HG03095 (cell line): ENCODE measurements around the gene LAGE3.

Source experiments
- ATAC-seq: cut with Tn5 transposase; IDR thresholded peaks from one replicate; pipeline ENCODE4 v1.9.1; 2021; ENCODE audit warnings: moderate library complexity; ENCODE audit not compliant: unreplicated experiment

The LAGE3 gene

DNA sequence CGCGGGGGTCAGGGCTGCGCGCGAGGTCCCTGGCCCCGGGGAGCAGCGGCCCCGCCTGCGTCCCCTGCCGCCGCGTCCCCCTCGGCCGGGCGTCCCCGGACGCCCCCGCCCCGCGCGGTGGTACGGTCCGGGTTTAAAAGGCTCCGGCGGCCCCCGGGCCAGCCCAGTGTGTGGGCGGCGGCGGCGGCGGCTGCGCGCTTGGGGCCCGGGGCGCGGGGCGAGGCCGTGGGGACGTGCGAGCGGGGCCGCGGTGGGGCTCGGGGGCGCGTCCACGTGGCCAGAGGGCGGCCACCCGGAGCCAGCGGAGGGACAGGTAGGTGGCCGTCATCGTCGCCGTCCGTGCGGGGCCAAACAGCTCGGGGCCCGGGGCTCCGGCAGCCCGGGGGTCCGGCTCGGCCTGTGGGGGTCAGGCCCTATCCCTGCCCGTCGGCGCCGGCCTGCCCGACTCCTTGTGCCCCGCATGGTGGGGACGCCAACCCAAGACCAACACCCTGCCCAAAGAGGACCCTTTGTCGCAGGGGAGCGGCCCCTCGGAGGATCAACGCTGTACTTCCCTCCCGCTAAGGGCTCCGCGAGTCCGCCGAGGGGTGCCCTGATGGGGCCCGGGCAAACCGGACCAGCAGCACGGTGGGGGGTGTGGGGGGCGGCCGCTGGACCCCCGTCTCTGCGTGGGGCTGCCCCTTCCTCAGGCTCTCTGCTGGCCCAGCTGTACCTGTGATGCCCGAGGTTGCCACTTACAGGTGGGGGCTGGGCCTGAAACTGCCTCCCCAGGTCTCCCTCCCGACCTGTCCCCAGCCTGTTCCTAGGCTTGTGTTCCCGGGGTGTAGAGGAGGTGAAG lies 20.7 kb downstream of the LAGE3 start, which contains the start of gene PLXNA3:
PLXNA3 (plus strand) TSS at position 166 of the 838 bp plus-strand sequence. CDS start 1,903 bp downstream, outside the sequence.
- ATAC-seq = no peak

DNA sequence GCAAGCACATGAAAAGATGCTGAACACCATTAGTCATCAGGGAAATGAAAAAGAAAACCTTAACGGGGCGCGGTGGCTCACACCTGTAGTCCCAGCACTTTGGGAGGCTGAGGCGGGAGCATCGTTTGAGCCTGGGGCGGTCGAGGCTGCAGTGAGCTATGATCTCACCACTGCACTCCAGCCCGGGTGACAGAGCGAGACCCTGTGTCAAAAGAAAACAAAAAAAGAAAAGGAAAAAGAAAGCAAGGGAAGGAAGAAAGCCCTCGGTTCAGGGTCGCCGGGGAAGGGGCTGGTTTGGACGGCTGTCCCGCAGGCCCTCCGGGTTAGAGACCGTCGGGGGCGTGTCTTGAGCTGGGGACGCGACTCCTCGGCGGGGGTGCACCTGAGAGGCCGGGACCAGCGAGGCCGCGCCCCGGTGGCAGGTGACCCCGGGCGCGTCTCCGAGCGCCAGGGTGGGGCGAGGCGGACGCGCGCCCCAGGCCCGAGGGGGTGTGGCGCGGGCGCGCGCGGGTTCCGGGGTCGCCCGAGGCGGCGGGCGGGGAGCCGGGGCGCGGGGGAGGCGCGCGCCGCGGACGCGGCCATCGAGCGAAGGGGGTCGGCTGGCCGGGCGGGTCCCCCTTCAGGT lies 21.5 kb downstream of the LAGE3 start:
- no peak for ATAC-seq

DNA sequence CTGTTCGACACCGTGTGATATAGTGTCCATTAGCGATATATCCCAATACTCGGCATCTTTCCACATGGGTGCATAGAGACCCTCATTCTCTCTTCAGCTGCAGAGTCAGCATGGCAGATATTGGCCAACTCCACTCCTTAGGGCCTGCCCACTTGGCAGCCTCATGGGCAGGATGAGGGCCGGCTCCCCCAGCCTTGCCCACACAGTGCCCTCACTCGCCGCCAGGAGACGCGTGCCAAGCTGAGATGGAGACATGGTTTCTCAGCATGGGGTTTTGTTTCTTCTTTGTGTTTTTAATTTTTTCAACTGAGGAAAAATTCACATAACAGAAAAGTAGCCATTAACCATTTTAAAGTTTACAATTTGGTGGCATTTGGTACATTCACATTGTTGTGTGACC lies 26.3 kb downstream of the LAGE3 start:
- ATAC-seq = no peak

DNA sequence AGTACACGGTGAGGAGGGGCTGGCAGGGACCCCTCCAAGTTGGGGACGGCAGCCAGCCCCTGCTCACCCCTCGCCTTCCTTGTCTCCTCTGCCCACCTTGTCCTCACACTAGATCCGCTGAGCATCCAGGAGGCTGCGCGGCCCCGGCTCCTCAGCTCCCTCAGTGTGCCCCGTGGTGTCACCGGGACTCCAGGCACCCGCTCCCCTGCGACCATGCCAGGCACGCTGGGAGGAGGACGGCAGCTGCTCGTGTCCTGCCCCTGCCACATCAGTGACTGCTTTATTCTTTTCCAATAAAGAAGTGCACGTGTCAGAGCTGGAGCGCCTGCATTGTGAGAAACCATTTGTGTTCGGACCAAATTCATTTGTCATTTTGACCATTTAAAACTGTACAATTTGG lies 28.8 kb downstream of the LAGE3 start:
- no peak for ATAC-seq

DNA sequence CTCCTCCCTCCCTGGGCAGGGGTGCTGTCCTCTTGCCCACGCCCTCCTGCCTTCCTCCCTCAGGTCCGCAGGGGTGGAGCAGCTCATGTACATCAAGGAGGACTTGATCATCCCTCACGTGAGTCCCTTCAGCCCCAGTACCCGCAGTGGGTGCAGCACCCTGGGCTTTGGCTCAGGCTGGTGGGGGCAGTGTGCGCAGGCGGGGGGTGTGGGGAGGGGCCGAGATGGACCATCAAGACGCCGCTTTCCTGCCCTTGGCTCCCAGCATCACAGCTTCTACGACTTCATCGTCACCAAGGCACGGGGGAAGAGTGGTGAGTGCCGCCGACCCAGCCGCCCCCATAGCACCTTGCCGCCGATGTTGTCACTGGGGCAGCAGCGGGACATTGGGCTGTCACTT lies 29.5 kb downstream of the LAGE3 start:
- ATAC-seq = no peak

DNA sequence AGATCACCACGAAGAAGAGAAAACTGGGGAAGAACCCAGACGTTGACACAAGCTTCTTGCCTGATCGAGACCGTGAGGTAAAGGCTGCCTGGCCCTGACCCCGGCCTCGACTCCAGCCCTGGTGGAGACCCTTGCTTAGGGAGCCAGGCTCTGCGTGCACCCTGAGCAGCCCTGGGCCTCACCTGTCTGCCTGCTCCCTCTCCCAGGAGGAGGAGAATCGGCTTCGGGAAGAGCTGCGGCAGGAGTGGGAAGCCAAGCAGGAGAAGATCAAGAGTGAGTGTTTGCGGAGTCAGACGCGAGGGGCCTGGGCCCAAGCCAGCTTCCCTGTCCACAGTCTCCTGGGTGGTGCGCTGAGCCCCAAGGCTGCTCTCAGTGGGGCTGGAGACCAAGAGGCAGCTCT lies 30.6 kb downstream of the LAGE3 start:
- no peak for ATAC-seq

DNA sequence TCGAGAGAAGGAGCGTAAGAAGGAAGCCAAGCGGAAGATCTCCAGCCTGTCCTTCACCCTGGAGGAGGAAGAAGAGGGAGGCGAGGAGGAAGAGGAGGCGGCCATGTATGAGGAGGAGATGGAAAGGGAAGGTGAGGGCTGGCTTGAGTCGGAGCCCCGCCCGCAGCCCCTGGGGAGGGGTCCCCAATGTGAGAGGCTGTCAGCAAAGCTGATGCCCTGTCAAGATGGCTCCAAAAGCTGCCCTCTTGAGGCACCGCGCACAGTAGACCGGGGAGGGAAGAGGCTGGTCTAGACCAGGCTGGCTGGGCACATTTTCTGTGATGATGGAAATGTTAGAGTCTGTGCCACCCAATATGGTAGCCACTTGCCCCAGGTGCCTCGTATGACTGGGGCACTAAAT lies 32.7 kb downstream of the LAGE3 start:
- no peak for ATAC-seq

DNA sequence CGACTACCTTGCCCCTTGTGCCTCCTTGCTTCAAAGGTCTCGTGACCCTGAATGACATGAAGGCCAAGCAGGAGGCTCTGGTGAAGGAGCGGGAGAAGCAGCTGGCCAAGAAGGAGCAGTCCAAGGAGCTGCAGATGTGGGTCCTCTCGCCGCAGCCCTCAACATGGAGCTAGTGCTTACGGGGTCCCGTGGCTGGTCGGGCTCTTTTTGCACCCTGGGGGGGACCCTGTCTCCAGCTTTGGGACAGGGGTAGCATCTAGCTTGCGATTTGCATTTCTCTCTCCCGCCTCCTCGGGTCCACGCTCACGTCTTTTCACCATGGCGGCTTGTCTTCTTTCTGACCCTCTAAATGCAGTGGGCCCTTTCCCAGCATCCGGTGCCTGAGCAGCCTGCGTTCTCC lies 33.3 kb downstream of the LAGE3 start:
- no peak for ATAC-seq

DNA sequence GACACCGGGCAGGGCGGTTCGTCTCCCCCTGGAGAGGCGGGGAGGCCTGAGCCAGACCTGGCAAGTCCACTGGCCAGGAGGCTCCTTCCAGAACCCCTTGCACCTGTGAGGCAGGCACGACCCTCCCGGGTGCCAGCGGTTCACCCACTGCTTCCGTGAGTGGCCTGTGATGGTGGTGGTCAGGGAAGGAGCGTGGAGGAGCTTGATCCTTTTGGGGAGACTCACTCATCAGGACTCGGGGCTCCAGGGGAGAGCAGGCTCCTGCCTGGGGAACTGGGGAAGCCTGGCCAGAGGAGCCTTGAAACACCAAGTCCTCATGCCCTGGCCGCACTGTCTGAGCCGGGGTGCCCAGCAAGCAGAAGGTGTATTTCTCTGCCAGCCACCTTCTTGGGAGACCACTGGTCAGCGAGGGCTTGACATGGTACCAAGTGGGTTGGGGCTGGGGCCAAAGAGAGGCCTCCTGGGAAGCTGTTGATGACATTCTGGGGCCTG lies 34.3 kb downstream of the LAGE3 start:
- ATAC-seq = no peak

DNA sequence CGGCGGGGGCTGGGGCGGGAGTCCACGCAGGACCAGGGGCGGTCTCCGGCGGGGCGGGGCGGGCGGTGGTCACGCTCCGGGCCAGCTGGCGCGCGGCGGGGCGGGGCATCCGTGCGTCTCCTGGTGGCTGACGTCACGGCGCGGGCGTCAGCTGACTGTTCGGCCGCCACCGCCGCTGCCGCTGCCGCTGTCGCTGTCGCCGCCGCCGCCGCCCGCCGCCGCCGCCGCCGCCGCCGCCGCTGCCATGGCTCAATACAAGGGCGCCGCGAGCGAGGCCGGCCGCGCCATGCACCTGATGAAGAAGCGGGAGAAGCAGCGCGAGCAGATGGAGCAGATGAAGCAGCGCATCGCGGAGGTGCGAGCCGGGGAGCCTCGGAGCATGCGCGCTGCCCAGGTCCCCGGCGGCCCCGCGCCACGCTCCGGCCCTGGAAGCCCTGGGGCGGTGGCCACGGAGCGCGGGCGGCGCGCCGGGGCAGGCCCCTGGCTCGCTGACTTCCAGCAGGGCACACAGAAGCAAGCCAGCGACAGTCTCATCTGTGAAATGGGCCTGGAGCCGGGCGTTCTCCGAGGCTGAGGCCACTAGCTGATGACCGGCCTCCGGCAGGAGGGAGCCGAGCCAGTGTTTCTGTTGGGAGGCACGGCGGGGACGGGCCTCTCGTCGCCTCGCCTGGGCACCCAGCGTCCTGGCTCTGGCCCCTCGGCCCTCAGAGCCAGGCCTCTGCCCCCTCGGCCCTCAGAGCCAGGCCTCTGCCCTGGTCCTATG lies 34.9 kb downstream of the LAGE3 start, which contains the start of gene FAM50A:
FAM50A (plus strand) TSS at position 150 of the 763 bp plus-strand sequence; CDS start at position 245, 95 bp downstream.
- peak; percentile 49 for ATAC-seq

DNA sequence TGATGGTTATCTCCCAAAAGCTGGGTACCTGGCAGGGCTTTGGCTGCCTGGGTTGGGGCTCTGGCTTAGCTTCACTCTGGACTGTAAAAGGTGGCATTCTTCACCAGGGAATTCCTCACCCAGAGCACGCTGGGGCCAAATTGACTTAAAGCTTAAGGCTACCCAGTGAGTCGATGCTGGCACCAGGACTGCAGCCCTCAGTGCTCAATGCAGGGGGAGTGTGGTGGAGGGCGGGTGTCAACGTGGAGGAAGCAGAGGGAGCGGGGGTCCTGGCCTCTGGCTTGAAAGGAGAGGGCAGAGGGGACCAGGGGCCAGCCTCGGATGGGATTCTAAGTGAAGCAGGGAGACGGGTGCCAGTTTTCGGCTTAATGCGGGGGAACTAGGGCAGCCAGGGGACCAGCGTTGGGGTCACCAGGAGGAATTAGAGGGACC lies 35.6 kb downstream of the LAGE3 start:
- ATAC-seq = no peak

DNA sequence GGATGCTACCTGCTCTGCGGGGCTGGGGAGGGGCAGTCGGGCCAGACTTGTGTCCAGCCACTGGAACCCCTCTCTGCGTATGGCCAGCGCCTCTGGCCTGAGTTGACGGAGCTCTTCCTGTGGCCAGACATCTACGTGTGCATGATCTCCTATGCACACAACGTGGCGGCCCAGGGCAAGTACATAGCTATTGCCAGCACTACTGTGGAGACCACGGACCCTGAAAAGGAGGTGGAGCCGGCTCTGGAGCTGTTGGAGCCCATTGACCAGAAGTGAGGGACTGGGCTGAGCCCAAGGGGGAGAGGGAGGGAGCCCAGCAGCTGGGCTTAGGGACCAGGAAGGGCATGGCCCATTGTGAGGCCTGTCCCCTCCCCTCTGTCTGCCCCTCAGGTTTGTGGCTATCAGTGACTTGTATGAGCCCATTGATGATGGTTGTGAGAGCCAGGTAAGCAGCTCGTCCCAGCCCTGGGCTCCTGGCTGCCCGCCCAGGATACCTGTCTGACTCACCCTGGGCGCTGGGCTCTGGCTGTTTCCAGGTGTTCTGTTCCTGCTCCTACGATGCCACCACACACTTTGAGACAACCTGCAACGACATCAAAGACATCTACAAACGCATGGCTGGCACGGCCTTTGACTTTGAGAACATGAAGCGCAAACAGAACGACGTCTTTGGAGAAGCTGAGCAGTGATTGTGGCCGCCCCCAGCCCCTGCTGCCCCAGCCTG lies 36.9 kb downstream of the LAGE3 start:
- no peak for ATAC-seq

DNA sequence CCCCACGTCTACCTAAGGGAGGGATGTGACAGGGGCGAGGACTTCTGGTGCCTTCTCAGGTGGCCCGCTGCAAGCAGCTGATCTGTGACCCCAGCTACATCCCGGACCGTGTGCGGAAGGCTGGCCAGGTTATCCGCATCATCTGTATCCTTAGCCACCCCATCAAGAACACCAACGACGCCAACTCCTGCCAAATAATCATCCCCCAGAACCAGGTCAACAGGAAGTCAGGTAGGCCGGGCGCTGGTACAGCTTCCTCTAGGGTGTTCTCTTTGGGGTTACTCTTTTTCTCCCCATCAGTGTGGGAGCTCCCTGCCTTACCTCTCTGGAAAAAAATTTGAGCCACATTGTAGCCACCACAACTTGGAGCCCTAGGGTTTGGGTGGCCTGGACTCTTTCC lies 37.5 kb downstream of the LAGE3 start:
- ATAC-seq = no peak

DNA sequence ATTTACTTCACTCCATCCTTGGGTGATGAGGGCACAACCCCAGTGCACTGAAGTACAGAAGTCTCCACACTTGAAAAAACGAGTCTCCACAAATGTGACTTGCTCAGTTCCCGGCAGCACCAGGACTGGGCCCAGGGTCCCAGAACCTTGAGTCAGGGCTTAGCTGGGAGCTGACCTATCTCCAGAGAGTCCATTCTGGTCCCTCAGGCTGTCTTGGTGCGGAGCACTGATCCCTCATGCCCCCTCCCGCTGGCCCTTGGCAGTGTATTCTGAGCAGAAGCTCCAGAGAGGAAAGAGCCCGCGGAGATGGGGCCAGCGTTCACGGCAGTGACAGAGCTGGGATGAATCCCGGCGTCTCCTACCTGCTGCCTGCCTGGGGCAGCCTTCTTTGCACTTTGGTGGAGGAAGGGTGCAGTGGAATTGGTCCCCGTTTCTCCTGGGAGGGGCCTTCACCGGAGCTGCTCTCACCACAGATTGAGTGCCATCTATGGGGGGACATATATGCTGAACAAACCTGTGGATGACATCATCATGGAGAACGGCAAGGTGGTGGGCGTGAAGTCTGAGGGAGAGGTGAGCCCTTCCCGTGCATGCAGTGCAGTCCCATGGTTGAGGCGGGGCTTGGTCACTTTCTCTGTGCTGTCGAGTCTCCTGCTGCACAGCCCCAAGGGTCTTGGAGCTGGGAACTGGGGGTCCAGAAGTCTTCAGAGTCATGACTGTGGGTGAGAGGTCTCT lies 38.3 kb downstream of the LAGE3 start:
- no peak for ATAC-seq

DNA sequence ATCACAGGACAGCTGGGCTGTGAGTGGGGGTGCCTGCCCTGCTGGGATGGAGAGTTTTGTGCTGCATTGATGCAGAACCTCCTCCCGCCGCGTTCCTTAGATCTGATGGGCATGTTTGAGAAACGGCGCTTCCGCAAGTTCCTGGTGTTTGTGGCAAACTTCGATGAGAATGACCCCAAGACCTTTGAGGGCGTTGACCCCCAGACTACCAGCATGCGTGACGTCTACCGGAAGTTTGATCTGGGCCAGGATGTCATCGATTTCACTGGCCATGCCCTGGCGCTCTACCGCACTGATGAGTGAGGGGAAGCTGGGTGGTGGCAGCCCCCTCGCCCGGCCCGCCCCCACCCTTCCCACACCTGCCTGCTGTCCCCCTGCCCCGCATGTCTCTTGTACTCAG lies 39.2 kb downstream of the LAGE3 start:
- no peak for ATAC-seq

DNA sequence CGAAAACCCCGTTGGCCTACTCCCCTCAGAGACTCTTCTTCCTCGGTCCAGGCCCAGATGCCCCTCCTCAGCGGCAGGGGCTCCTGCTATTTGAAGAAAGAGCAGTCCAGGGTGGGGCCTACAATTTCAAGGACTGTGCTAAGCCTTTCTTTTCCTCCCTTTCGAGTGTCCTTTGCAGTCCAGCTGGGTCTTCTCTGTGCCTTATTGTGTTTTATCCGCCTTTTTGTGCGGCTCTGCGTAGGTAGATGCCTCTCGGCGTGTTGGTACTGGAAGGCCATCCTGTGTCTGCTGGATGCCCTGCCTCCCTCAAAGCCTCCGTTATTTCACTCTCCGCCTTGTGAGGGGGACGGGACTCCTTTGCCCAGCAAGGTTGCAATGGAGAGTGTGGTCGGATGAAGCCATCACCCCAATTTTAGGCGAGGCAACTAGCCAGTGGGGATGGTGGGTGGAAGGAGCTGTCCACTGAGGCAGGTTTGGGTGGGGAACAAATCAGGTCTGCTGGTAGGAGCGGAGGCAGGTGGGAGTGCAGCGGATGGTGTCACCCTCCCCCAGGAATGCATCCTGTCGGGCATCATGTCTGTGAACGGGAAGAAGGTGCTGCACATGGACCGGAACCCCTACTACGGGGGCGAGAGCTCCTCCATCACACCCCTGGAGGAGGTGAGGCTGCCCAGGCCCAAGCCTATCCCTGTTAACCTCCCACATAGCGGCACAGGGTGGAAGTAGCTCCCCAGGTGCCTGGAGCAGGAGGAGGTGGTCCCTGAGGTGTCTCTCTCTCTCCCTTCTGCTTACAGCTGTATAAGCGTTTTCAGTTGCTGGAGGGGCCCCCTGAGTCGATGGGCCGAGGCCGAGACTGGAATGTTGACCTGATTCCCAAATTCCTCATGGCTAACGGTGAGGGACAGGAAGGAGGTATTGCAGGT lies 40.8 kb downstream of the LAGE3 start:
- ATAC-seq = no peak

DNA sequence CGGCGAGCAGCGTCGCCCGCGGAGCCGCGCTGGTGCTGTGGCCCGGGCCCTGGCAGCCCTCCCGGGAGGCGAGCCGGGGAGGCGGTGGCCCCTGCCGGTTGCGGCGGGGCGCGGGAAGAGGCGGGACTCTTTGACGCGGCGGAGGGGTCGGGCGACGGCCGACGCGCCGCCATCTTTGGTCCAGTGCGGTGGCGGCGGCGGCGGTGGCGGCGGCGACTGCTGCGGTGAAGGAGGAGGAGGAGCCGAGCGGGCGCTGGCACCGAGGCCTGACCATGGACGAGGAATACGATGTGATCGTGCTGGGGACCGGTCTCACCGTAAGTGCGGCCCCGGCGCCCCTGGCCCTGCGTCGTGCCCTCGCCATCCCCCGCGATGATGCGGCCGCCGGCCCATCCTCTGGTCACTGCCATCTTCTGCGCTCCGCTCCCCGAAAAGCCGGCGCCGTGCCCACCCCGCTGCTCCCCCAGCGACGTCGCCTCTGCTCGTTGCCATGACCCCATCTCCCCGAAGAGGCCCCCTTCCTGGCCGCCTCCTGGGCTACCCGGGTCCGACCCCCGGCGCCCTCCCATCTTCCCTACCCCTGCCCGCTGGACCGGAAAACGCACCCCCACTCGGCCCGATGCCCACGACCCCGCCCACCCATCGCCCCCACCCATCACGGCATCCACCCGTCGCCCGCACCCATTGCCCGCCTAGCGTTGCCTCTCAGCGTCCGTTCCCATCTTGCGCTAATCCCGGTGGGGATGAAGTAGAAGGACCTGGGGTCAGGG lies 41.9 kb downstream of the LAGE3 start, which contains the start of gene GDI1:
GDI1 (plus strand) TSS at position 172 of the 770 bp plus-strand sequence; CDS start at position 273, 101 bp downstream.
- no peak for ATAC-seq

DNA sequence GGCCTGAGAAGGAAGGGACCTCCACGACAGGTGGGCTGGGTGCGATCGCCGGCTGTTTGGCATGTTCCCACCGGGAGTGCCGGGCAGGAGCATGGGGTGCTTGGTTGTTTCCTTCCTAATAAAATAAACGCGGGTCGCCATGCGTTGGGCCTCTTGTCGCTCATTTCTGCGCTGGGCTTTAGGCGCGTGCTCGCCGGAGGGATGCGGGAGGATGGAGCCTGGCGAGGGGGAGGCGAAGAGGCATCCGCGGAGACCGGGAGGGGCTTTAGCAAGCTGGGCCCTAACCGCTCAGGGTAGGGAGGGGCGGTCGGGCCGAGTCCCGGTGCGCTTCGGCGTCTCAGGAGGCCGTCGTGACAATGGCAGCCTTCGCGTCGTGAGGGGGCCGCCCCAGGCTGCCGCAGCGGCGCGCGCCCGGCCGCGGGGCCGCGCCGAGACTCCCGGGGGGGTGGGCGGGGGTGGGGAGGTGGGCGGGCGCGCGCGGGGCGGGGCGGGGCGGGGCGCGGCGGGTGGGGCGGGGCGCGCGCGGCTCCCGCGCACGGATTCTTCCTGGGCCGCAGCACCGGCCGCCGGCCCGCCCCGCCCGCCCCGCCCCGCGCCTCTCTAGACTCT lies 42.6 kb downstream of the LAGE3 start:
- ATAC-seq = no peak
